HG02623 (cell line): ENCODE data around the gene GATA2.

ENCODE experiments used
- ATAC-seq: cut with Tn5 transposase; IDR thresholded peaks from one replicate; pipeline ENCODE4 v1.9.1; 2021; ENCODE audit warnings: moderate library complexity; ENCODE audit not compliant: unreplicated experiment

The GATA2 gene

DNA sequence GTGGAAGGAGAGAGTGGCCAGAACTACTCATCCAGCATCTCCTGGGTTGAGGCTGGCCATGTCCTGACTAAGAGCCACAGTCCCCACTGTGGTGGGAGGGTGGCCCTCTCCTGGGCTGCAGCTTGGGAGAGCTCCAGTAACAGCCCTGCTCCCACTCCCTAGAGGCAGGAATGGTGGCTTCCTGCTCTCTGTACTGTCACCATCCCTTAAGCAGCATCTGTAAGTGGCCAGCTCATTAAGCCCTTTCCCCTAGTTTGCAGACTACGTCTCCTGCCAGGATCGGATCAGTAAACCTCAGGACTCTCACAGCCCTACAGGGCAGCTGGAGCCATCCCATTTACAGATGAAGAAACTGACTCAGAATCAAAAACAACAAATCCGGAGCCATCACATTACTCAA is 56.8 kb downstream of the GATA2 start:
- no peak for ATAC-seq

GRCh38 chr3:128435561-128435960 is 57.4 kb downstream of the GATA2 start:
- ATAC-seq: no peak

DNA sequence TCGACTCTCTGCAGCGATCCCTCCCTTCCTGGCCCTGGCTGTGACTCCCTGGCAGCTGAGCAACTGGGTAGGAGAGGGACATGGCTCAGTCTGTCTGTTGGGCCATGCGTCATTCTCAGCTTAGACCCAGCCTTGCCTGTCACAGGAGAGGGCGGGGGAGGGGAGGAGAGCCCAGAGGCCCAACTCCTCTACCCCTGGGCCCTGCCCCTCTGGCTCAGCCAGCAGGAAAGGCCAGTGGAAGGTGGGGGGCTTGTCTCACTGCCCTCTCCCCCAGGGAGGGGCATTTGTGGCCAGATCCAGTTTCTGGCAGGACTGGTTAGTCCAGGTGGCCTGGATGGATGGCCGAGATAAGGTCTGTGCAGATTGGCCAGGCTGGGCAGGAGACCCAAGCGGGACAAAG is 57.9 kb downstream of the GATA2 start:
- no peak for ATAC-seq

- ATAC-seq: no peak
Observed at GRCh38 chr3:128434524-128434923, 58.5 kb downstream of the GATA2 start.

- no peak for ATAC-seq
Observed at GRCh38 chr3:128433837-128434165, 59.2 kb downstream of the GATA2 start.

DNA sequence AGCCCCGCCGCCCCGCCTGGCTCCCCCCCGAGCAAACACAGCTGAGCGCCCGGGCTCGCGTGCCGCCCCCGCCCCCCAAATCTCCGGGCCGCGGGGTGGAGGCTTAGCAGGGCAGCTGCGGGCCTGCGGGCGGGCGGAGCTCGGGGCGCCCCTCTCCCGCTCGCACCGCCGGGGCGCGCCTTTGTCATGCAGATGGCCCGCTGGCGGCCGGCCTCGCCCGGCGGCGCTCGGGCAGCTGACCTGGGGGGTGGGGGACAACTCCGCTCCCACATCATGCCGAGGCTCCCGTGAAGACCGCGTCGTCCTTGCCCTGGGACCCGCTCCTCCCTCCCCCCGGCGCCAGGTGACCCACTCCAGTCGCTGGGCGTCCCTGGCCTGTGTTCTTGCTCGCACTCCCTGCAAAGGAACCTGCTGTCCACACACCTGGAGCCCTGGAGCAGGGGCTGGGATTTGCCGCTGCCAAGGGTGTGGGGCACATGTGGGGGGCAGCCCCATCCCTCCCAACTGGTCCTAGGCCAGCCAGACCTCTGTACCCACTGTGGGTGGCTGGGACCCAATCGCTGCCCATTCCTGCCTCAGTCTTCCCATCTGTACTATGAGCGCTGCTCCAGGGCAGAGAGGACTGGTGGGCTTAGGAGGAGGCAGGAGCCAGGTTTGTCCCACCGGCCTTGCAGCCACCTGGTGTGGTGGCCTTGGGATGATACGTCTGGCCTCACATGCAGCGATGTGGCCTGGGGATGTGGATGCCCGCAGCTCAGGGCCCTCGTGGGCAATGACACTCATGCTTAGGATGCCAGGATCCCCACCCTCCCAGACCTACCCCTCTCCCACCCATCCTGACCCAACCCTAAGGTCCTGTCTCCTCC is 59.8 kb downstream of the GATA2 start:
- ATAC-seq: no peak

DNA sequence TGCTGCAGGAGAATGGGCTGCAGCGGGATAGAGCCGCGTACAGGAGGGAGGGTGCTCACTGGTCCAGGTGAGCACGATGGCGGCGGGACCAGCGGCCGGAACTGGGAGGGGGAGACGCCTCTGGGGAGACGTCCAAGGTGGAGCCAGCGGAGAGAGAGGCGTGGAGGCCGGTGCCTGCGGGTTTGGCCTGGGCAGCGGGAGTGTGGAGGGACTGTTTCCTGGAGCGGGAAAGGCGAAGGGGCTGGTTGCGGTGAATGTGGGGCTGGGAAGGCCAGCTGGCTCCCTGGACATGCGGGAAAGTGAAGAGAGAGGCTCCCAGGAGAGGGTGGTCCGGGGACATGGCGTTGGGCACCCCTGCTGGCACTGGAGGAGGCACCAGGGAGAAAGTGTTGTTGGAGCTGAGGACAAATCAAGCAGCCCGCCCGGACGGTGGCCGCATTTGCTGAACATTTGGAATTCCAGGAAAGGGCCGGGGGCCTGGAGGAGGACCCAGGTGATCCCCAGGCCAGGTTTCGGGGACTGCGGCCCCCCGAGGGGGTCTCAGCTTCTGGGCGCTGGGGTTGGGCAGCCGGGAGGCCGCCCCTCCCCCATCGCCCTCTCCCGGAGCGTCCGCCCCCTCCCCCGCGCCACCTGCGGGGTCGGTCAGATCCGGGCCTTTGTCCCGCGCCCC is 60.6 kb downstream of the GATA2 start:
- ATAC-seq: no peak

- no peak for ATAC-seq
Observed at GRCh38 chr3:128431803-128432300, 61.1 kb downstream of the GATA2 start.

GRCh38 chr3:128430731-128431130 is 62.3 kb downstream of the GATA2 start:
- ATAC-seq: no peak

- ATAC-seq: no peak
Observed at GRCh38 chr3:128430301-128430700, 62.7 kb downstream of the GATA2 start.

- no peak for ATAC-seq
Observed at GRCh38 chr3:128429751-128430150, 63.2 kb downstream of the GATA2 start.
